ENCODE data around the gene TSPO.

The TSPO gene

GRCh38 chr22:43199541-43199940, 48.2 kb downstream of the TSPO start:
- in situ Hi-C loops (cut with MboI; ENCODE audit: low sequenced_read_pairs) = no loop called here

DNA sequence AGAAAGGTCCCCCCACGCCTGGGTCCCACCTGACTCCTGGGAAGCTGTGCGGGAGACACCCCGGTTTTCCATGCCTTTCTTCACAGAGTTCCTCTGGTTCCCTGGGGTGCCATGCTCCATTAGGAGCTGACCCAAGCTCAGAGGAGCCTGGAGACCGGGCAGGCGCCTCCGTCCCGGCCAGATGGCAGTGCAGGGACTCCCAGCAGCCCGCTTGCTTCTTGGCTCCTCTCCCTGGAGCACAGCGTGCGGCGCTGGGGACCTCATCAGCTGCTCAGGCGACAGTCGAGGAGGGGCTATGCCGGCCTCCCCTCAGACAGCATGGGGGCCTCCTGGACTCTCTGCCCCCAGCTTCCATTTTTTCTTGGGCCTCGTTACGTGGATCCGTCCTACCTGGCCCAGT, 48.7 kb downstream of the TSPO start:
- in situ Hi-C loops (cut with MboI; ENCODE audit: low sequenced_read_pairs) = no loop called here

DNA sequence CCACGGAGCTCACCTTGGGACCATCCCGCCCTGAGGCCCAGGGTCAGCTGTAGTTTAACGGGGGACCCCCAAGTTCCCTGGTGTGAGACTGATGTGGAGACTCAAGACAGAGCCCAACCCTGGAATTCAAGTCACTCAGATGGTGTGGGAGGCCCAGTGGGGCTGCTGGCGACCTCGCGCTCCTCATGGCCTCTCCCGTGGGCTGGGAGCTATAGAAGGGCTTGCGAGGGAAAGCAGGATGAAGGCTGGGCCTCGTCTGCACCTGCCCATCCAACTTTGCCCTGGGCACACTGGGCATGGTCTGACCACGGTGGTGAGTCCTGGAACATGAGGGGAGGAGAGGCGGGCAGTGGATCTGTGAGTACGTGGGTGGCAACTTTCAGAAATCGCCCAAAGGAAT, 49.2 kb downstream of the TSPO start:
- in situ Hi-C loops (cut with MboI; ENCODE audit: low sequenced_read_pairs) = no loop called here

DNA sequence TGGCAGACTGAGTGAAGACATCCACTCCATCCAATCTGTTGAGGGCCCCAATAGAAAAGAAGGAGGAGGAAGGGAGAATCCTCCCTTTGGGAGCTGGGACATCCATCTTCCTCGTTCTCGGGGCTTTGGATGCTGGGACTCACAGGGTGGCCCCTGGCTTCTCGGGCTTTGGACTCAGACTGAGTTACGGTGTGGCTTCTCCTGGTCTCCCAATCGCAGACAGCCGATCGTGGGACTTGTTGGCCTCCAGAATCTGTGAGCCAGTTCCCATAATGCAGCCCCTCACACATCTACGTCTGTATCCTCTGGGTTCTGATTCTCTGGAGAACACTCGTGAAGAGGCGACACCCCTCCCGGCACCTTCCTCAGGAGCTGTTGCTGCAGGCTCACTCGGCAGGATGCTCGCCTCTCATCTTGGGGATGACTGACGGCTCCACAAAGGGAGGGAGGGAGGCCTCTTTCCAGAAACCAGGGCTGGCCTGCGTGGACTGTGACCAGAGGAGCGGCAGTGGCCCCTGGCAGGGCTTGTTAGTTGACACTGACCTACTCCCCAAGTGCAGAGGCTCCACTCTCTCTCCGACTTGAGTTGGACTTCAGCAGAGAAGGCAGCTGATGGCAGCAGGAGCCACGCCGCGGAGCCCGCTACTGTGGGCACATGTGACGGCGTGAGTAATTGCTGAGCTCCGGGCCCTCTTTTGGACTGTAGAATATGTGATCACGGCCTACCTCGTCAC, 50.3 kb downstream of the TSPO start:
- in situ Hi-C loops (cut with MboI; ENCODE audit: low sequenced_read_pairs) = no loop called here

- in situ Hi-C loops (cut with MboI; ENCODE audit: low sequenced_read_pairs) = no loop called here
Measured at GRCh38 chr22:43202326-43202725, 51.0 kb downstream of the TSPO start.

DNA sequence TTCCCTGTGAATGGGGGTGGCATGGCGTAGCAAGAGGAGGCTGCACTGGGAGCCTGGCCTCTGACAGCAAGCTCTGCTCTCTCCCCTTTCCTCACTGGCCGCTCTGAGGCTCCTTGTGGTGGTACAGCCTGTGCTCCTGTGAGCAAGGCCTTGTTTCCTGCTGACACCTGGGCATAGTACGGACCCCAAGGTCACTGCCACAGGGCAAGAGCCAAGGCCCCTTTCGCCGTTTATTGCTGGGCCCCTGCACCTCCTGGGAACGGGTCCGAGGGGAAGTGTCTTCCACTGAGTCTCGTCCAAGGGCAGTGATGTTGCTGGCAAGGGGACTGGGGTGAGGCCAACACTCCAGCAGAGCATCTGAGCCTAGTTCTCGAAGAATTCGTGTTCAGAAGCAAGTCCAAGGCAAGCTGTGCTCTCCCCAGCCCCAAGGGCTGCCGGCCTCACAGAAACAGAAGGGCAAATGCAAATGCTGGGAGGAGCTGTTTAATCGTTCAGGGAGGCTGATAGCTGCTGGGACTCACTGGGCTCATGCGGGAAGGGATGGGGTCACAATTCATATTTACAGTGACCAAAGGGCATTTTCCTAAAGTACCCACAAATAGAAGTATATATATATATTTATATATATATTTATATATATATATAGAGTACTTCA, 51.5 kb downstream of the TSPO start:
- in situ Hi-C loops (cut with MboI; ENCODE audit: low sequenced_read_pairs) = no loop called here

DNA sequence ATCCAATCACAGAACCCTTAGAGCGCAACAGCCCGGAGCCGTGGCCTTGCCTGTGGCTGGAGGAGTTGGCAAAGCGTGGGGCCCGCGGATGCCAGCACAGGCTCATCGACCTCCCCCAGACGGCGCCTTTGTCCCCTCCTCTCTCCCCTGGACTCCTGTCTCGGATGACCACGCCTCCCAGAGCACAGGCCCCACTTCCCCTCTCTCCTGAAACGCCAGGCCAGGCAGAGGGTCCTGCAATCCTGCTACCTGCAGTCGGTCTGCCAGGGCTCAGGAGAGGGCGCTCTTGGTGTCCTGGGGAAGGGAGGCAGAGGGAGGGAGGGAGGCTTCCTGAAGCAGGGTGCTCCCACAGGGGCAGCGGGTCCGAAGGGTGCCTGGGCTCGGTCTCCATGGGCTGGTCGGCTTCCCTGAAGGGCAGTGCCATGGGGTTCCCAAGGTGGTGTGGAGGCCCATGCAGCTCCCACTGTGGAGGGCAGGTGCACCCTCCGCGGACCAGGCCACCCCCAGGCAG, 52.2 kb downstream of the TSPO start:
- in situ Hi-C loops (cut with MboI; ENCODE audit: low sequenced_read_pairs) = no loop called here

DNA sequence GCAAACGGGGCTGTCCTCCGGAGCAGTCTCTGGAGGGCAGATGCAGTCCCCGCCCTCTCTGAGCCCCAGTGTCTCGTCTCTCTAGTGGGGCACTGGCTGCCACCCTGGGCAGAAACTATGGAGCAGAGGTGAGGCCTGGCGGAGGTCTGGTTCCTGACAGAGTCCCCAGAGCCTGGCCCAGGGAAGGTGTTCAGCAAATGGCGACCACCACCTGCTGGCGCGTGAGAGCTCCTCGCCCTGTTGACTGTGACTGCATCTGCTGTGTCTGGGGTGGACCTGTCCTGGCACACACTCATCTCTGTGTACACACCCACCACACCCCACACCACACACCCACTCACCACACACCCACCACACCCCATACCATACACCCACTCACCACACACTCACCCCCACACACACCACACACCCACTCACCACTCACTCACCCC, 53.9 kb downstream of the TSPO start:
- in situ Hi-C loops (cut with MboI; ENCODE audit: low sequenced_read_pairs) = no loop called here

GRCh38 chr22:43205748-43206508, 54.6 kb downstream of the TSPO start:
- in situ Hi-C loops (cut with MboI; ENCODE audit: low sequenced_read_pairs) = no loop called here

- in situ Hi-C loops (cut with MboI; ENCODE audit: low sequenced_read_pairs) = no loop called here
Measured at GRCh38 chr22:43206509-43207161, 55.3 kb downstream of the TSPO start.

GRCh38 chr22:43207386-43207785, 56.0 kb downstream of the TSPO start:
- in situ Hi-C loops (cut with MboI; ENCODE audit: low sequenced_read_pairs) = no loop called here

DNA sequence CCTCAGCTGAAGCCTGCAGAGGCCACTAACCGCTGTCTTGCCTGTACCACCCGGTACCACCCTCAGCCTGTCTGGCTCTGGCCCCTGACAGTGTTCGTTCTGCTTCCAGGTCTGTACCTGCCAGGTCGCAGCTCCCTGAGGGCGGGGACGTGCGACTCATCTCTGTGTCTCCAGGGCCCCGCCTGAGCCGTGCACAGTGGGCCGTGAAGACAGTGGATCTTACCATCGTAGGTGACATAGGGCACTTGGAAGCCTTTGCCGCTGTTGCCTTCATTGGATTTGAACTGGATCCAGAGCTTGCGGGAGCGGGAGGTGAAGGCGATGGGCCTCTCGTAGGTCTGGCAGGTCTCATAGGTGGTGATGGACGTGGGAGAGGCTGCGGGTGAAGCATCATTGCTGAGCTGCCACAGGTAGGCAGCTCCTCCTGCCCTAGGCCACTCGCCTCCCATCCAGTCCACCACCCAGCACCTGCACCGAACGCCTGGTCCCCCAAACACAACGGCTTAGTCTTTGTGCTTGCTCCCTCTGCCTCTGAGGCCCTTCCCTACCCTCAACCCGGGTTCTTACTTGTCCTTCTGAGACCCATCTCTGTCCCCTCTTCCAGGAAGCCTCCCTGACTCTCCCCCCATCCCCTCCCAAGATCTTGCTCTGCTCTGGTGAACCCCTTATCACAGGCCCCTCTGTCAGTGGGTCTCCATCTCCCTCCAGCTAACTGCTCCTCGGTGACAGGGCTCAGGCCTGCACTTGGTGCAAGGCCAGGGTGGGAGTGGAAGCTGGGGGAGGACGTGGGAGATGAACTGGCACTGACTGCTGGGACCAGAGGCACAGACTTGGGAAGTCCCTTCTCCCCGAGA, 56.7 kb downstream of the TSPO start:
- in situ Hi-C loops (cut with MboI; ENCODE audit: low sequenced_read_pairs) = no loop called here

DNA sequence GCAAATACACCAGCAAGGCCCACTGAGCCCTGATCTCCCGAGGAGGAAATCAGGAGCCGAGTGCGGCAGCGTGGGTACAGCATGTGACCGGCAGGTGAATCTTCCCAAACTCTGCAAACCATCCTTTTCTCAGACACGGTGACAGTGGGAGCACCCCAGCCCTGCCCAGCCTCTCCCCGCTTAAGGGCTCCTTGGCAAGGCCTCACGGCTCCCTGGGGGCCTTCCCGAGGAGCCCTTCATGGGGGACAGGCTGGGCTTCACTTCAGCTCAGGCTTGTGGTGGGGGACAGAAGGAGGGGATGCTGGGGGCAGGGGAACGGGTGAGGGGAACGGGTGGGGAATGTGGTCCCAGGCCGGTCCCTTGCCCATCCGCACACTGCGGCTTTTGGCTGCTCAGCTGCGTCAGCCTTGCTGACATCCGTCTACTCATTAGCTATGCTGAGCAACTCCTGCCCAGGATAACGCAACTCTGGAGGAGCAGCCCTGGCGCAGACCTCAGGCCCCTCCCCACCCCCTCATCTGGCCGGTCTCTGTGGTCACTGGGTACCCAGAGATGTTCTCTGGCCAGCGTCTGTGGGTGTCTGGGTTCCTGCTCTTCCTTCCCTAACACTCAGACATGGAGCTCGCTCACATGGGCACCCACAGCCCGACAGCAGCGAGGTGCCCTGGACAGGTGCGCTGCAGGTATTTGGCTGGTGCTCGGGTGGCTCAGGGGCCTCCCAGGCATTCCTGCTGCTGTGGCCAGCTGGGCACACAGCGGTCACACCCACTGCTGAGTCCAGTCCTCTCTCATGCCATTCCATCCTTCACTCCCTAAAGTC, 57.6 kb downstream of the TSPO start:
- in situ Hi-C loops (cut with MboI; ENCODE audit: low sequenced_read_pairs) = no loop called here

- in situ Hi-C loops (cut with MboI; ENCODE audit: low sequenced_read_pairs) = no loop called here
Measured at GRCh38 chr22:43209523-43209890, 58.1 kb downstream of the TSPO start.

DNA sequence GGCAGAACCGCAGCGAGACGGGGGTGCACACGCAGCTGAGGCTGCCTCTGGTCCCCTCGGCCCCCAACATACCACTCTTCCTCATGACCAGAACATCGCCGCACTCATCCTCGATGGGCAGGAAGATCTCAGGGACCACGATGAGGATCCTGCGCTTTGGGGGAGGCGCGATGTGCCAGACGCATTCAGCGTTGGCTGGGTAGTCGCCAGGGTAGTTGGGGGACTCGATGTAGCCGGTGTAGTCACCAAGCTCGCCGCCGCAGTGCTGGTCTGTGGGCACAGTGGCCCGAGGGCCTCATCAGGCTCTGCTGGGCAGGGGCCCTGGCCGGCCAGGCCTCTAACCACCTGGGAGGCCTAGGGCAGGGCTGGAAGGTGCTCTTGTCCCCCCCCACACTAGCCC, 58.6 kb downstream of the TSPO start:
- in situ Hi-C loops (cut with MboI; ENCODE audit: low sequenced_read_pairs) = no loop called here

- in situ Hi-C loops (cut with MboI; ENCODE audit: low sequenced_read_pairs) = no loop called here
Measured at GRCh38 chr22:43210631-43211515, 59.5 kb downstream of the TSPO start.

- in situ Hi-C loops (cut with MboI; ENCODE audit: low sequenced_read_pairs) = no loop called here
Measured at GRCh38 chr22:43211941-43212433, 60.6 kb downstream of the TSPO start.

DNA sequence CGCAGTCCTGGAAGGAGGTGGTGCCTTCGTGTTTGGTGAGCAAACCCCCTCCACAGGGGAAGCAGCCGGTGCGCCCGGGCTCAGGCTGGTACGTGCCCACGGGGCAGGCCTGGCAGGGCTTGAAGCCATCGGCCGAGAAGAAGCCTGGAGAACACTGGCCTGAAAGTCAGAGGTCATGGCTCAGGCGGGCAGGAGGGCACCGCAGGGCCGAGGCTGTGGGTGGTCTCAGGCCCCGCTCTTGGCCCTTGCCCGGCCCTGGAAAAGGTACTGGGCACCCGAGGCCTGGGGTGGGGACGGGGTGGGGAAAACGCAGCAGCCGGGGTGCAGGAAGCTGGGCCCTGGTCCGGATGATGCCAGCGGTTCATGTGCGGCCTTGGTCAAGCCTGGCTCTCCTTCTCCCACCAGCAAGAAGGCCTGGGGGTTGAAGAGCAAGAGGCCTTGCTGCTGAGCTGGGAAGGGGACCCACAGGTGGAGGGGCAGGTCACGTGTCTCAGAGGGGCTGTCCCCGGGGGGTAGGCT, 61.1 kb downstream of the TSPO start:
- in situ Hi-C loops (cut with MboI; ENCODE audit: low sequenced_read_pairs) = no loop called here
